A549 (cell line): ENCODE data around the gene CEBPA. TPM values are rescaled to one million over a fixed set of nuclear protein-coding genes. Genes with fewer than 3 reads are reported as not detected.

Source experiments
- ATAC-seq, 2 experiments: fragments of 200-7000 bp in 1 of 2; fragments of >200 bp in 1 of 2; cut with Nextera tagmentation in 1 of 2; cut with Tn5 transposase in 1 of 2; 3 replicates each; pipeline versions ENCODE4 v1.8.0 to v1.9.1; 2018 to 2020; ENCODE audit warnings: mild to moderate bottlenecking in 1 of 2, moderate library complexity in 1 of 2
- CTCF ChIA-PET: fragments of 300-600 bp; sonication (Branson Sonifier 250); formaldehyde crosslinking; extraction: SDS; loops from one replicate; lab custom pipeline; 2021; ENCODE audit warnings: antibody characterized with exemption, inconsistent platforms; lab: Yijun Ruan, JAX
- POLR2A ChIA-PET: fragments of 350-600 bp; formaldehyde crosslinking; extraction: SDS; loops from one replicate; lab custom pipeline; 2021; ENCODE audit warnings: antibody characterized with exemption, inconsistent platforms; lab: Yijun Ruan, JAX
- DNase-seq, 2 experiments: peaks; one replicate each; pipeline versions ENCODE4 v3.0.0 to v3.0.0-alpha.2; 2011 to 2016; ENCODE audit warnings: low read depth in 1 of 2, low spot score in 1 of 2
- FAIRE-seq: peaks from 2 replicates; lab custom pipeline; 2011; peaks lifted over from hg19 to GRCh38; lab: Jason Lieb, UNC
- H3K27ac ChIP-seq, 2 experiments: fragments of >200 bp; sonication (Bioruptor Twin); formaldehyde crosslinking; 3 replicates each; pipeline ENCODE4 v1.5.1; 2016 to 2017
- H3K4me1 ChIP-seq: fragments of >200 bp; sonication (Bioruptor Twin); formaldehyde crosslinking; 3 replicates; pipeline ENCODE4 v1.6.1; 2016
- H3K4me2 ChIP-seq: fragments of >200 bp; sonication (Bioruptor Twin); formaldehyde crosslinking; 3 replicates; pipeline ENCODE4 v1.6.1; 2016
- H3K4me3 ChIP-seq: fragments of >200 bp; sonication (Bioruptor Twin); formaldehyde crosslinking; 3 replicates; pipeline ENCODE4 v1.5.1; 2016
- H3K9me3 ChIP-seq: fragments of >200 bp; sonication (Bioruptor Twin); formaldehyde crosslinking; 3 replicates; pipeline ENCODE4 v1.6.1; 2016
- BCL3 ChIP-seq: fragments of >200 bp; sonication (Bioruptor Twin); formaldehyde crosslinking; IDR thresholded peaks from 3 replicates; pipeline ENCODE4 v1.6.1; 2016
- CEBPB ChIP-seq, 2 experiments: fragments of >200 bp in 1 of 2; sonication (Bioruptor Twin) in 1 of 2; formaldehyde crosslinking in 1 of 2; IDR thresholded peaks; 2 replicates each; pipeline ENCODE4 v1.6.1; 2012 to 2016
- ELK1 ChIP-seq: fragments of 150-350 bp; IDR thresholded peaks from 2 replicates; pipeline ENCODE4 v1.6.1; 2014; ENCODE audit warnings: low read depth, mild to moderate bottlenecking, low read length
- EP300 ChIP-seq, 2 experiments: fragments of >200 bp; sonication (Bioruptor Twin); formaldehyde crosslinking; IDR thresholded peaks; 2 replicates in 1 of 2; 3 replicates in 1 of 2; pipeline ENCODE4 v1.6.1; 2016 to 2017
- FOXS1 ChIP-seq: fragments of 250-450 bp; sonication (Bioruptor Pico); IDR thresholded peaks from 2 replicates; pipeline ENCODE4 v1.5.0; 2020; ENCODE audit warnings: mild to moderate bottlenecking, moderate library complexity
- HDAC2 ChIP-seq: fragments of 200-600 bp; sonication (generic); IDR thresholded peaks from 2 replicates; pipeline ENCODE4 v1.6.1; 2016
- HOXA7 ChIP-seq: fragments of 250-450 bp; sonication (Bioruptor Pico); IDR thresholded peaks from 2 replicates; pipeline ENCODE4 v1.5.0; 2020; ENCODE audit warnings: mild to moderate bottlenecking, moderate library complexity
- JUN ChIP-seq, 2 experiments: fragments of >200 bp; sonication (Bioruptor Twin); formaldehyde crosslinking; IDR thresholded peaks; 2 replicates in 1 of 2; 3 replicates in 1 of 2; pipeline ENCODE4 v1.6.1; 2016 to 2017
- KDM1A ChIP-seq: fragments of 200-600 bp; sonication (generic); IDR thresholded peaks from 2 replicates; pipeline ENCODE4 v1.6.1; 2016; ENCODE audit warnings: low read depth, mild to moderate bottlenecking
- KDM5A ChIP-seq: fragments of 200-600 bp; sonication (generic); IDR thresholded peaks from 2 replicates; pipeline ENCODE4 v1.6.1; 2016; ENCODE audit warnings: antibody characterized with exemption, mild to moderate bottlenecking
- NR3C1 ChIP-seq: fragments of >200 bp; sonication (Bioruptor Twin); formaldehyde crosslinking; IDR thresholded peaks from 3 replicates; pipeline ENCODE4 v1.6.1; 2017
- PHF8 ChIP-seq: fragments of 200-600 bp; sonication (generic); IDR thresholded peaks from 2 replicates; pipeline ENCODE4 v1.6.1; 2016; ENCODE audit warnings: low read depth, mild to moderate bottlenecking, antibody characterized with exemption, moderate library complexity, borderline replicate concordance
- POLR2A ChIP-seq: IDR thresholded peaks from 2 replicates; pipeline ENCODE4 v1.6.1; 2012; ENCODE audit warnings: mild to moderate bottlenecking, low read length
- RFX5 ChIP-seq: fragments of 450-650 bp; IDR thresholded peaks from 2 replicates; pipeline ENCODE4 v1.7.1; 2014; ENCODE audit warnings: antibody characterized with exemption, mild to moderate bottlenecking, moderate library complexity
- SMC3 ChIP-seq: fragments of >200 bp; sonication (Bioruptor Twin); formaldehyde crosslinking; IDR thresholded peaks from 3 replicates; pipeline ENCODE4 v1.6.1; 2018; ENCODE audit warnings: inconsistent platforms
- TFCP2L1 ChIP-seq: fragments of 250-450 bp; sonication (Bioruptor Pico); IDR thresholded peaks from 2 replicates; pipeline ENCODE4 v1.5.0; 2021; ENCODE audit warnings: mild to moderate bottlenecking
- WGBS: methylation state at CpG from one replicate; pipeline ENCODE4 v1.1.6; 2017; ENCODE audit errors: missing lambda C conversion rate; 5-methylcytosine and 5-hydroxymethylcytosine counted together
- polyA plus RNA-seq, 4 experiments: library from polyadenylated mRNA; depleted of rRNA in 3 of 4; stranded (reverse); fragments of >200 nt; fragmentation: RNase III in 1 of 4; extraction: RNeasy Plus Mini Kit Qiagen cat#74134 plus additional on column Dnase treatment in 1 of 4; gene quantifications; 2 replicates in 3 of 4; 3 replicates in 1 of 4; pipeline ENCODE4 v1.2.3, GENCODE V29; 2011 to 2017

Gene CEBPA
- polyA plus RNA-seq, 2 of the 4 experiments (the other 2 are of a cell fraction), result 3.5 to 6.6 TPM

GRCh38 chr19:33285441-33285927, 16.9 kb downstream of the CEBPA start (continued):
- no peak for TF ChIP-seq BCL3
- no peak for TF ChIP-seq POLR2A

- ATAC-seq (no peak), DNase-seq (no peak), FAIRE-seq (peak; percentile 63)
- peaks cover 24% of the 10 kb centered on the region for H3K9me3 ChIP-seq
- H3K27ac ChIP-seq, result no peak overlapping the region
- ChIA-PET CTCF (interaction anchor here (0.8 to 36.6 kb wide), 13 partner anchors 9 to 132 kb away, joined by 3 to 603 read pairs (median 4); partner anchors contain the start of gene CEBPA), POLR2A (interaction anchor here (1.0 to 1.7 kb wide), 3 partner anchors 15 to 89 kb away, joined by 3 to 8 read pairs (median 3); partner anchors contain the start of genes CEBPA and CEBPG)
- no peak for TF ChIP-seq HDAC2
- no peak for TF ChIP-seq TFCP2L1 (CRISPR knock-in tag)
- TF ChIP-seq KDM1A, result no peak
- no peak for TF ChIP-seq KDM5A
- TF ChIP-seq PHF8, result no peak
- H3K4me1 ChIP-seq, result peaks cover 5% of the 10 kb centered on the region; the same call in 2 of the 3 replicates
- no peak overlapping the region for H3K4me2 ChIP-seq
- no peak overlapping the region for H3K4me3 ChIP-seq
- 68% methylated on average over 7 of the region's 7 CpGs for WGBS
Measured at GRCh38 chr19:33284756-33285155, 17.6 kb downstream of the CEBPA start.

GRCh38 chr19:33284146-33284643, 18.1 kb downstream of the CEBPA start:
- Histone ChIP-seq H3K4me1 (peaks cover 5% of the 10 kb centered on the region; the same call in 2 of the 3 replicates), H3K27ac (no peak overlapping the region), H3K4me3 (no peak overlapping the region), H3K9me3 (peaks cover 19% of the 10 kb centered on the region), H3K4me2 (no peak overlapping the region)
- ChIA-PET CTCF (interaction anchor here (0.8 to 36.6 kb wide), 15 partner anchors 8 to 132 kb away, joined by 3 to 603 read pairs (median 4); partner anchors contain the start of gene CEBPA), POLR2A (interaction anchor here (0.5 to 1.7 kb wide), 4 partner anchors 16 to 531 kb away, joined by 3 to 8 read pairs (median 4); partner anchors contain the start of genes CEBPA and CEBPG)
- FAIRE-seq, result no peak
- WGBS, result 70% methylated on average over 12 of the region's 12 CpGs
- TF ChIP-seq NR3C1 (no peak), EP300 (IDR thresholded peaks at IDR 0.05) (no peak), CEBPB (IDR thresholded peaks at IDR 0.05) (no peak)
- no peak for DNase-seq
- no peak for ATAC-seq

- 81% methylated on average over 6 of the region's 6 CpGs for WGBS
- FAIRE-seq, result no peak
Measured at GRCh38 chr19:33283589-33283988, 18.7 kb downstream of the CEBPA start.

More at GRCh38 chr19:33283589-33283988, 18.7 kb downstream of the CEBPA start:
- ChIA-PET POLR2A (interaction anchor here (0.5 to 1.7 kb wide), 2 partner anchors 18 to 530 kb away, joined by 6 to 8 read pairs; partner anchors contain the start of gene CEBPA), CTCF (interaction anchor here (0.9 to 36.6 kb wide), 11 partner anchors 8 to 133 kb away, joined by 3 to 603 read pairs (median 4); partner anchors contain the start of gene CEBPA)
- DNase-seq (no peak), ATAC-seq (no peak)
- H3K27ac ChIP-seq, result no peak overlapping the region
- no peak overlapping the region for H3K4me2 ChIP-seq
- H3K9me3 ChIP-seq, result peaks cover 12% of the 10 kb centered on the region
- TF ChIP-seq SMC3, result no peak
- no peak for TF ChIP-seq ELK1
- no peak for TF ChIP-seq EP300 (IDR thresholded peaks at IDR 0.05)
- TF ChIP-seq HOXA7 (CRISPR knock-in tag), result no peak
- TF ChIP-seq RFX5, result no peak
- TF ChIP-seq PHF8, result no peak
- no peak for TF ChIP-seq JUN (IDR thresholded peaks at IDR 0.05)
- no peak for TF ChIP-seq FOXS1
- H3K4me3 ChIP-seq, result no peak overlapping the region
- peaks cover 5% of the 10 kb centered on the region; the same call in 2 of the 3 replicates for H3K4me1 ChIP-seq
